NAMALWA (cell line): ENCODE results near the gene PDIK1L.
A peak's percentile ranks its signal among the peaks of the same experiment; 100 is the strongest.

Experiments
- DNase-seq: peaks from one replicate; pipeline ENCODE4 v3.0.0-alpha.2; 2015; ENCODE audit warnings: low spot score

The PDIK1L gene

GRCh38 chr1:26111530-26112406, at the start of gene PDIK1L:
PDIK1L (plus strand) TSS chr1:26111824; CDS start chr1:26114309, 2,485 bp downstream.
- peak; percentile 94 for DNase-seq

- DNase-seq = no peak
These were observed 47.1 kb upstream of the PDIK1L start for GRCh38 chr1:26064553-26064952.

- no peak for DNase-seq
These were observed 45.5 kb upstream of the PDIK1L start for GRCh38 chr1:26066160-26066559.

GRCh38 chr1:26066857-26067256, 44.8 kb upstream of the PDIK1L start:
- DNase-seq = no peak

GRCh38 chr1:26067432-26067911, 44.2 kb upstream of the PDIK1L start, which contains the start of gene TRIM63:
TRIM63 (minus strand) TSS chr1:26067630; CDS start chr1:26067494, 136 bp downstream.
- DNase-seq = no peak

GRCh38 chr1:26069941-26070295, 41.7 kb upstream of the PDIK1L start:
- DNase-seq = no peak

GRCh38 chr1:26070296-26070962, 41.2 kb upstream of the PDIK1L start:
- DNase-seq = peak; percentile 7

- DNase-seq = no peak
These were observed 40.7 kb upstream of the PDIK1L start for GRCh38 chr1:26070963-26071342.

- no peak for DNase-seq
These were observed 39.3 kb upstream of the PDIK1L start for GRCh38 chr1:26072305-26072704.

GRCh38 chr1:26075421-26076144, 36.0 kb upstream of the PDIK1L start:
- no peak for DNase-seq

- no peak for DNase-seq
These were observed 34.1 kb upstream of the PDIK1L start for GRCh38 chr1:26077524-26077923.

- DNase-seq = no peak
These were observed 33.1 kb upstream of the PDIK1L start for GRCh38 chr1:26078286-26079177.

GRCh38 chr1:26079178-26079563, 32.5 kb upstream of the PDIK1L start:
- no peak for DNase-seq

- DNase-seq = no peak
These were observed 31.4 kb upstream of the PDIK1L start for GRCh38 chr1:26079960-26080814.

- DNase-seq = no peak
These were observed 30.2 kb upstream of the PDIK1L start for GRCh38 chr1:26081267-26082019.

GRCh38 chr1:26082020-26082350, 29.6 kb upstream of the PDIK1L start:
- no peak for DNase-seq

- no peak for DNase-seq
These were observed 28.4 kb upstream of the PDIK1L start for GRCh38 chr1:26083208-26083607.

GRCh38 chr1:26084091-26084561, 27.5 kb upstream of the PDIK1L start:
- DNase-seq = no peak

GRCh38 chr1:26084844-26085243, 26.8 kb upstream of the PDIK1L start:
- DNase-seq = no peak

- no peak for DNase-seq
These were observed 22.5 kb upstream of the PDIK1L start for GRCh38 chr1:26089125-26089524.
